HG03159 (cell line): Measurements from ENCODE around the gene COL18A1.

ENCODE experiments used
- ATAC-seq: cut with Tn5 transposase; IDR thresholded peaks from one replicate; pipeline ENCODE4 v1.9.1; 2021; ENCODE audit warnings: mild to moderate bottlenecking, moderate library complexity; ENCODE audit not compliant: unreplicated experiment

The COL18A1 gene

DNA sequence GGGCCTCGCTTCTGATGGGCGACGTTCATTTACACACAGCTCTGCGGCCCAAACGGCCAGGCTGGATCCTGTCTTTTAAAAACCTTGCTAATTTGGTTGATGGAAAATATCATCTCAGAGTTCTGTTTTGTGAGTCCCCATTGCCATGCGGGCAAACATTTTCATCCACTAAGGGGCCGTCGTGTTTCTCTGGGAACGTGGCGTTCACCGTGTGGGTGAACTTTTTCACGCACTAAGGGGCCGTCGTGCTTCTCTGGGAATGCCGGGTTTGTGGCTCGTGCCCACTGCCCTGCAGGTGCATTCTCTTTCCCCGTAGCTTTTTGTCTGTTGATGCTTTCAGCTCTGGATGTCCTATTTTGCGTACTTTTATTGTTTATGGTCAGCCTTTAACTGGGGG, 6.8 kb downstream of the COL18A1 start:
- ATAC-seq, result no peak

DNA sequence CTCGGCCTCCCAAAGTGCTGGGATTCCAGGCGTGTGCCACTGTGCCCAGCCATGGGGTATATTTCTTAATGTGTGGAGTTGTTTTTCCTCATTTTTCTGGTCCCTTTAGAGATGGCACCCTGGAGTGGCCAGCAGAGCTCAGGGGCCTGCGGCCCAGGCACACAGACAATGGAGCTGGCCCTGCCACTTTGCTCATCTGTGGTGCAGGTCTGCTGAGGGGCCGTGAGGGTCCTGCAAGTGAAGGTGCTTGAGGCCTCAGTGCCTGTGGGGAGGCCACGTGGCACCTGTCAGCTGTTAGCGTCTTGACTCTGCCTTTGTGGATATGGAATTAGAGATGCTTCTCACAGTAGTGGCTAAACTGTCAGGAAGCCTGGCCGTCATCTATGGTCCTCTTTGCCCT, 7.5 kb downstream of the COL18A1 start:
- no peak for ATAC-seq

DNA sequence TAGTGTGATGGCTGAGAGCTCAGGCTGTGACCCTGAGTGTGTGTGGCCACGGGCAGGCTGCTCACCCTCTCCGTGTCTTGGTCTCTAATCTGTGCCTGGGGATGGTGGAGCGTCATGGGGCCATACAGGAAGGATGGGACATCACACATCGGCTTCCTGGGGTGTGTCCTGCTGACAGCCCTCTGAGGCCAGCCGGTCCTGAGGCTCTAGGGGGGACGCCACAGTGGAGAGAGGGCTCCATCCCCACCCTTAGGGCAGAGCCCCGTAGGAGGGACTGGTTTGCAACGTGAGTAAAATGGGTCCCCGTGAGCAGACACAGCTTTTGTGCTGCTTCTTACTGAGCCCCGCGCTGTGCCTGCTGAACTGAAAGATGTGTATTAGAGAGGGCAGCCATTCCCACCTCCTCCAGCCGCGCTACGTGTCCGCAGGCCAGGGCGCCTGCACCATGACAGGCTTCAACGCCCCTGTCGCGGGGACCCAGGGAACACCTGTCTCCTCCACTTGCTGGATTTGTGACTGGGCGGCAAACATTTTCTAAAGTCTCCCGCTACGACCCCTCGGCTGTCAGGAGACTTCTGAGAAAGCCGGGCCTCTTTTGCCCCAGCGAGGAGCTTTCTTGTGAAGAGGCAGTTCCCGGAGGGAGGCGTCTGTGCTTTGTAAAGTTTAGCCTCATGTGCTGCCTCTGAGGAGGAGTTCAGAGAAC, 8.1 kb downstream of the COL18A1 start:
- ATAC-seq, result no peak

DNA sequence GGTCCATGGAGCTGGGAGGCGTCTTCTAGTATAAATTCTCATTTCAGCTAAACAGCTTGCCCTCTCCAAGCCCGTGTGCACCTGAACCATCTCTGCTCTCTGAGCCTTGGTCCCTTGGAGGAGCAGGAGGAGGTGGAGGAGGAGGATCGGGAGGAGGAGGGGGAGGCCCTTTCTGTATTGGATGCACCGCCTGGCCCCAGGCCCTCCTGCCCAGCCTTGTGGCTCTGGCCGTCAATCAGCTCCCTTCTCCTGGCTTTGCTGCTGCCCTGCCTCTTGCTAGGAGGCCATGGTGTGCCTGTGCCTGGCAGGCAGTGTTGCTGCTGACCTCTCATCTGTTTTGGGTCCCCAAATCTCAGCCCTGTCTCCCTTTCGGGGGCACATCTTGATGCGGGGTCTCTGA, 9.0 kb downstream of the COL18A1 start:
- no peak for ATAC-seq

DNA sequence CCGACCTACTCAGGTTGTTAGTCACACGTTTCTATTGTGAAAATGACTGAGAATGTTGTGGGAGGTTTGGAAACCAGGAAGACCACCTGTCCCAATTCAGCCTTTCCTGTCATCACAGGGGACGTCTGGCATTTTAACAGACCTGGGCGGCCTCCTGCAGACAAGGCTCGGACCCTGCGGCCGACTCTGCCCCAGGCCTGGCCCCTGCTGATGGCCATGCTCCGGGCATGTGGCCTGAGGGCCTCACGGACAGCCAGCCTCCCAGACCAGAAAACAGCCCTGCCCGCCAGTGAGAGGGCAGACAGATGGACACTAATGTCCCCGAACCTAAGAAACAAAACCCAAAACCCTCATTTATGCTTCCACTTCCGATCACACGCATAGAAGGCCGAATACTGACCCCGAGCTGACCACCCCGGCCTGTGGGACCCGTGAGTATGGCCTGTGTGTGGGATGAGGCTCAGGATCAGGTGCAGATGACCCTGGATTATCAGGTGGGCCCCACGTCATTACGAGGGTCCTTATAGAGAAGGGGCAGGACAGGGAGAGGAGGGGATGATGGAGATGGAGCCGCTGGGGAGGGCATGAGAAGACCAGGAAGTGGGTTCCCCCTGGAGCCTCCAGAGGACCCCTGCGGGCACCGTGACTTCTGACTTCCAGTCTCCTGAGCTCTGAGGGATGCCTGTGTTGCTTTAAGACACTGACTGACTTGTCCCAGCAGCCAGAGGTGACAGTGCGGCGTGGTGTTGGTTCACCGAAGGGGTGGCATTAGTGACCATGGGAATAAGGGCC, 9.6 kb downstream of the COL18A1 start:
- ATAC-seq, result no peak

DNA sequence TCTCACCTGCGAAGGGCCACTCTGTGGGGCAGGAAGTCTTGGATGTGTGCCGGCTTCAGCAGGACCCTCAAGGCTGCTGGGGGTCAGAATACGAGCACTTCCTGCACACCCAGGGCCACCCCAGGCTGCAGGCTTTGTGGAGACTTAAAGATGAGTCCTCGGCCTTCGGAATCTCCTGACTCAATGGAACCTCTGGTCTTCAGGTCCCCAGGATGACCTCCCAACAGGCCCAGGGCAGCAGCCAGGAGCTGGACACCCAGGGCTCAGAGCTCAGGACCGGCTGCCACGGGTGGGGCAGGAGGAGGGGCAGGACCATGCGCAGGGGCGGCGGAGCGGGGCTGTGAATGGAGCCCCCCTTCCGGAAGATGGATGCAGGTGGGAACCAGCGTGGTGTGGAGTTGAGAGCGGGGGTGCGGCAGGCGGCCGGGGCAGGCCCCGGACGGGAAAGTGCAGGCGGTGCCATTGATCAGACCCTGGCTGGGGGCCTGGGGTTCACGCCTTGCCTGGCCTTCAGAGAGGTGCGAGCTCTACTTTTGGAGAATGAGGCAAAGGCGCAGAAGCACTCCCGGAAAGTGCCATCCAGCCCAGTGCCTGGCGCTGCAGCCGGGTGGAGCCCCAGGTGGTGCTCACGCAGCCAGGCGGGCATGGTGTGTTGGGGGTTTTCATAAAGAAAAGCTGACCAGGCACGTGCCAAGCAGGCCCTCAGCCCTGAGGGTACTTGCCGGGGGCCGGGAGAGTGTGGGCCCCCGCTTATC, 10.4 kb downstream of the COL18A1 start:
- no peak for ATAC-seq

DNA sequence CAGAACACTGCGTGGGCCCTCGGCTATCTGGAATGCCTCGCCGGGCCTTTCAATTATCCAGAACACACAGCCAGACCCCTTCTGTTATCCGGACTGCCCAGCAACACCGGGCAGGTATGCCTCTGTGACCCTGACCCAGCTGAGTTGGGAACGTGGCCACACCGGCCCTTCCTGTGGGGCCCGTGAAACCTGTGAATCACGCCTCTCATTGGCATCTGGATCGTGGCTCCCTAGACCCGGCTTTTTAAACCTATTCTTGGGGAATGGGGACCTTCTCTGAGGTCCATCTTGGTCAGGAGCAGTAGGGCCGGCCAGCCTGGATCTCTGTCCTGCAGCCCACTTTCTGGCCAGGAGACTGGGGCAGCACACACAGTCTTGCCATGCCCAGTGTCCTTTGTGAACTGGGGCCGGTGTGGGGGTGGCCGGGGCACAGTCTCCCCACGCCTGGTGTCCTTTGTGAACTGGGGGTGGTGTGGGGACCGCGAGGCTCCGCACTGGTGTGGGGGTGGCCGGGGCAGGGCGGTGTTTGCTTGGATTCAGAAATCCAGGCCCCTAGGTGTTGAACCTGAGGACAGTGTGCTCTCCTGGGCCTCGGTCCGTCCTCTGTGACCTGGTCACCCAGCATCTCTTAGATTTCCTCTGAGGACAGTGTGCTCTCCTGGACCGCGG, 11.1 kb downstream of the COL18A1 start:
- ATAC-seq, result no peak

DNA sequence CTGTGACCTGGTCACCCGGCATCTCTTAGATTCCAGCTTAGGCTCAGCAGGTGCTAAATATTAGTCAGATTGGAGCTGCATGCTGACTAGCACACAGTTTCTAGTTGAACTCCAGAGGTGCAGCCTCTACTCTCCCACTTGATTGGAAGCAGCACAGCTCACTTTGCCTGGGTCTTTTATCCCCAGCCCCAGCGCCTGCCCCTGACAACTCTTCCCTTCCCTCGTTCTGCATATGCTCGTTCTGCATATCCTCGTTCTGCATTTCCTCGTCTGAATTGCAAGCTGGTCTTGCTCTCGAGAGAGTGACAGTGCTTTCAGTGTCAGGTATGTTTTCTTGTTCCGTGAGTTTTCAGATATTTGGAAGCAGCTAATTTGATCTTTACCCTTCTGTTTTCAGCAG, 11.7 kb downstream of the COL18A1 start:
- ATAC-seq, result no peak

DNA sequence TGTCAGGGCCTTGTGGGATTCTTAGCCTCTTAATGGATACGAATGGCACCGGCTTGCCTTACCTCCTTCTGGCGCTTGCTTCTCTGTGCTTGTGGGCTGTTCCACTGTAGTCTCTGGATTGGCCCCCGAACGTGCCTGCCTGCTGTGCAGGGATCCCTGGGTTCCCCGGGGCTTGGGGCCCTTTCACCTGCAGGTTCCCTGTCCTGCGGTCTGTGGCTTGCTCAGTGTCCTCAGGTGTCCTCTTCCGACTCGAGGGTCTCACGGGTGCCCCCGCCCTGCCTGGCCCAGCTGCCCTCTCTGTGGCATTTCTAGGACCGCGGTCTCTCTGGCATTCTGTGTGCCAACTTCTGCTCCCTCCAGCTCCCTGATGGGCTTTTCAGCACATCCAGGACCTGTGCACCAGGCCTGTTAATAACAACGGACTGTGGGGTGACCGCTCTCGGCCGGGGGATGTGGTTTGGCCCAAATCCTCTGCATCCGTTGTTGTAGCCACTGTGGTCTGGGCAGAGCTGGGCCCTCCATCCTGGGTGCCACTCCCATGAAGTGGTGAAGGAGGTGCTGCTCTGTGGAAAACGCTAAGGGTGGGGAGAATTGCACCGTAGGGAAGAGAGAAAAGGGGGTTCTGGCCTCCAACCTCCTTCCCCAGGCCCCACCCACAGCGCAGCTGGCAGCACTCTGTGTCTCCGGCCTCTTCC, 12.4 kb downstream of the COL18A1 start:
- ATAC-seq, result no peak

DNA sequence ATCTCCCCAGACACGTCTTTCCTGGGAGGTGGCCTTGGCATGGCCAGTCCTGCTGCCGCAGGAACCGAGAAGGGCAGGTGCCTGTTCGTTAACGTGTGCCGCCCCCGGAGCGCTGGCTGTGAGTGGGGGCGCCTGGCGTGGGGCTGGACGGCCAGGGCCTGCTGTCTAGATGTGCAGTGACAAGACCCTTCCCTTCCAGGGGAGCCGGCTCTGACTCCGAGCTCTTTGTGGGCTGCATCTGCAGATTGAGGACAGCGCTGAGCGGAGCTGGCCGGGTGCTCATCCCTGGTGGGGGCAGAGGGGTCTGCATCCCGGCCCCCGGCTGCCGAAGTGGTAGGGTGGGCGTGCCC, 13.0 kb downstream of the COL18A1 start:
- ATAC-seq, result no peak

DNA sequence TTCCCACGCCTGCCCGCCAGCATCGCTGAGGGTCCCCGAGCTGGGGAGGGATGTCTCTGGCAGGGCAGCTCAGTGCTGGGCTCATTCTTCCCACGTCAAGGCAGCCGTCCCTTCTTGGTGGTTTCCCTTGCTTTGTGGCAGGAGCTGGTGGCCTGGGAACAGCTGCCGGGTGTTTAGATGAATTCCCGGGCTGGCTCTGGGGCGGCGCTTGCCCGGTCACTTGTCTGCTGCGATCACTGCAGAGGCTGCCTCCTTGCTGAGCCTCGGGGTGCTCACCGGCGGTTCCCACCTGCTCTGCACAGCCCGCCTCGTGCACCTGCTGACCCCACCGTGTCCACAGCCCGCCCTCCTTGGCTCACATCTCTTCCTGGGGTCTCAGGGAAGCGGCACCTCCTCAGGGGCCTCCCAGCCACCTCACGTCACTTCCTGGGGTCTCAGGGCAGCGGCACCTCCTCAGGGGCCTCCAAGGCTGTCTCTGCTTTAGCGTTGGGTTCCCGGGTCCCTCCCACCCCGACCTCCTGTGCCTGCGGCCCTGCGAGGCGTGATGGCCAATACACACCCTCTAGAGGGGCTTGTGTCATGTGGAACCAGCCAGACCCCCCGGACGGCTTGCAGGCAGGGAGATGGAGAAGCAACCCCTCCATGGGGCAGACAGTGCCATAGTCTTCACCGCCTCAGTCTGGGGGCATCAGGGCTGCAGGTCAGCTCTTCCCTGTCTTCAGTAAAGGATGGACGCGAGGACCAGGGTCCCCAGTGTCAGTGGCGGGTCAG, 13.5 kb downstream of the COL18A1 start:
- no peak for ATAC-seq

DNA sequence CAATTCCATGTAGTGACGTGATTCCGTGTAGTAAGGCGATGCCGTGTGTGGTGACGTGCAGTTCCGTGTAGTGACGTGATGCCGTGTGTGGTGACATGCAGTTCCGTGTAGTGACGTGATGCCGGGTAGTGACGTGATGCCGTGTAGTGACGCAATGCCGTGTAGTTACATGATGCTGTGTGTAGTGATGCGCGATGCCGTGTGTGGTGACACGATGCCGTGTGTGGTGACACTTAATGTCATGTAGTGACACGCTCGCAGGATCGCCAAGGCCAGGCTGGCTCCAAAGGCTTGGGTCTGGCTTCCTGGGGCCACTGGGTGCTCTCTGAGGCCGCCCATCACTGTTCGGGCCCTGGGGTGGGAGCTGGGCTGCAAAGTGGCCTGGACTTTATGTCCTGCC, 14.2 kb downstream of the COL18A1 start:
- ATAC-seq, result no peak

DNA sequence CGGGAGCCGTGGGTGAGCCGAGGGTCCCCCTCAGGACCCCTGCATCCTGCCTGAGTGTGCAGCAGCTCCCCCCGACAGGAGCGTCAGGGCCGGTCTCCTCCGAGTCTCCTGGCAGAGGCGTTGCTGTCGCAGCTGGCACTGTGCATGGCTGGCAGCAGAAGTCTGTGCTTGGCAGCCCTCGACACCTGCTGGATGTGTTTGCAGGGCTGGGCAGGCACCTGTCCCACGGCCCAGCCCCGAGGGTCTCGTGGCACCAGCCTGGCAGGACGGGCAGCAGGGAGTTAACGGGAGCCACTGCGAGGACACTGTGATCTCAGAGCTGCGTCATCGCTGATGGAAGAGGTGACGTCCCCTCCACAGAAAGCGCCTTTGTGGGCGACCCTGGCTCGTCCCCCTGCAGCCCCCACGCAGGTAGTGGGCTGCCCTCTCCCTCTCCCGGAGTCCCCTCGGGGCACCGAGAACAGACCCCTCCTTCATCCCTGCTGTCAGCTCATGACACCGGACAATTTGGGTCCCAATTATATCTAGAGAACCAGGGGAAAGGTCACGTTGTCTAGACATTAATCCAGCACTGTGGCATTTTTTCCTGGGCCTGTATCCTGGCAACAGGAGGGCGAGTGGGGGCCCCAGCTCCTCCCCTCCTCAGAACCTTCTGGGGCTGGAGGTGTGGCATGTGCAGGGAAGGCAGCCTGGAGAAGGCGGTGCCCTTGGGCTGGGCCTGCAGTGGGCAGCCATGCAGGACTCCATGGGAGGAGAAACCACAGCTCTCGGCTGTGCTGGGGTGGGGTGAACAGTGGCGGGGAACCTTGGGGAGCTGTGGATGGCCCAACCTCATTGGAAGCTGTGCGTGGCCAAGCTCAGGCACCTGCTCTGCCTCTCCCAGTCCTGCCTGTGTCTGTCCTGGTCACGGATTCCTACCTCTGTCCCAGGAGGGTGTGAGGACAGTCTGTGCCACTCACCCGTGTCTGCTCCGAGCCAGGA, 15.4 kb downstream of the COL18A1 start:
- no peak for ATAC-seq

DNA sequence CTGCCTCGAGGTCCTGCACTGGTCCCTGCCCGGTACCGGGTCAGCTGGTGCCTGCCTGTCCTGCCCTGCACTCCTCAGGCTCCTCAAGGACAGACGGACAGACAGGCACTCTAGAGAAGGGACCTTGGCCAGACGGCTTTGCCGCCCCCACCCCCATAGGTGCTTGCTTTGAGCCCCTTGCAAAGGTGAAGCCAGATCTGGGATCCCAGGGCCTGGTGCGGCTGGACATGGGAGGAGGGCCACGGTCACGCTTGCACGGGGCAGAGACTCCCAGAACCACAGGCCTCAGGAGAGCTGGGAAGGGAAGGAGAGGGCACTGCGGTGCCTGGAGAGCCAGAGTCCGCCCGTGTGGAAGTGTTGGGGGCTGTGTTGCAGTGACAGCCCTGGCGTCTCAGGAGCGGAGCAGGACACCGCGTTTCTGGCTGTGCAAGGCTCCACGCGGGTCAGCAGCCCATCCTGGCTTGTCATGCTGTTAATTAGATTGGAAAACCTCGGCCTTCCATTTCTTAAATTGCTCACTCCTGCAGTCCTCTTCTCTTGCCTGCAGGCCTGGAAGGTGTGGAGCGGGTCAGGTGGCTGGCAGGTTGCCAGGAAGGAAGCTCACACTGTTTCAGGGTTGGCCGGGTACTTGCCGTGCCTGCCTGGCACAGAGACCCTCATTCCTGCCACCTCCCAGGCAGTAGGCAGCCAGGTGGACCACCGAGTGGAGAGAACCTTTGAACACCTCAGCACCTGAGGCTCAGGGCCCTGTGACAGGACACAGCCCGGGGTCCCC, 16.3 kb downstream of the COL18A1 start:
- ATAC-seq, result no peak

DNA sequence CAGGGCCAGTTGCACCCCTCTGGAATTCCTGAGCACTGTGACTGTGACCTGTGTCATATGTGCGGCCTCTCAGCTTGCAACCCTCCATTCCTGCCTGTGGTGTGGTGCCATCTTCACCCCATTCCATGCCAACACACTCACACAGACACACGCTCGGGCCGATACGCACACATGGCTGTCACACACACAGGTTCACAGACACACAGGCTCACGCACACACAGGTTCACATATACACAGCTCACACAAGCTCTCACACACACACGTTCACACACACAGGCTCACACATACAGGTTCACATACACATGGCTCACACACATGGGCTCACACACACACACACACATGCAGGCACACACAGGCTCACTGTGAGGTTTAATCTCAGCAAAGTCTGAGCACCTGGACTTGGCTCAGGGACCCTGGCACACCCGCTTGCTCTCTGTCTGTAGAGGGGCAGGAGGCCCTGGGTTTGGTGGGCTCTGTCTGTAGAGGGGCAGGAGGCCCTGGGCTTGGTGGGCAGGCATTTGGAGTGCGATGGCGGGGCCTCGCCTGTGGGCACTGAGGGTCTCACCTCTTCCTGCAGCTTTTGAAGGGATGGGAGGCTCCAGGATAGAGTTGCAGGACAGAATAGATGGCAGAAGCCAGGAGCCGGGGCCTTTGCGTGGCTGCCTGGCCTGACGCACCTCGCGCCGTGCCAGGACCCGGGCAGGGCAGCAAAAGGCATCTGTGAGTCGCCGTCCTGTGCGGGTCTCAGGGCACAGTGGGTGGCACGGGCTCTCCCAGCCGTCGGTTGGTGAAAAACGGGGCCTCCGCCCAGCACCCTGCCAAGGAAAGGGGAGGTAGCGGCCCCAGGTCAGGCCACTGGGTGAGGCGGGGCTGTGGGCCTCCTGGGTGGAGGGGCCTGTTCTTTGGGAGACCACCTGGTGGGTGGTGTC, 17.1 kb downstream of the COL18A1 start:
- no peak for ATAC-seq

DNA sequence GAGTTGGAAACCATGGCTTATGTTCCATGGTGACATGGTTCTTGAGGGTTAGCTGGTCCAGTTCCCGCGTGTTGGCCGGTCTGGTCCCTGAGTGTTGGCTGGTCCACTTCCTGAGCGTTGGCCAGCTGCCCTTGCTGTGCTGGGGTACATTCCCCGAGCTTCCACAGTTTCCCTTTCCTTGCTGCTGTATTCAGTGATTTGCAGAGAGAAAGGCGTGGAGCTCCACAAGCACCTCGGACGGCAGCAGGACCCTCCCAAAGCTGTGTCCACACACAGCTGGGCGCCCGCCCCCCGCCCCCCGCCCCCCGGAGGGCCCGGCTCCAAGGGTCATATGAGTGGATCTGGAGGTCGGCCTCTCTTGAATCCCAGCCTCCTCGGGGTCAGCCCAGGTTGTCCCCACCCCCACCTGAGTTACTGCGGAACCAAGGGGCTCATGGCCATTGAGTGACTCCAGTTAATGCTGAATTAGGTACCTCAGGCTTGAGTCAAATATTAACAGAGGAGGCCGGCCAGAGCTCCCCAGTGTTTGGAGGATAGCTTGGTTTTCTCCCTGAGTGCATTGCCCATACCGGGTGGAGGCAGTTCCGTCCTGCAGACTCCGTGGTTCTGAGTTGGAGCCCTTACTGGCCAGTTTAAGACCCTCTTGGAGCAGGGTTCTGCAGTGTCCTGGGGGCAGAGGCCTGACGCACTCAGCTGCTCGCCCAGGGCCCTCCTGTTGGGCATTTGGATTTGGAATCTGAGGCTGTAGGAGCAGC, 18.4 kb downstream of the COL18A1 start:
- ATAC-seq, result no peak
